Measurements from ENCODE around the gene ZSWIM1.

The ZSWIM1 gene

DNA sequence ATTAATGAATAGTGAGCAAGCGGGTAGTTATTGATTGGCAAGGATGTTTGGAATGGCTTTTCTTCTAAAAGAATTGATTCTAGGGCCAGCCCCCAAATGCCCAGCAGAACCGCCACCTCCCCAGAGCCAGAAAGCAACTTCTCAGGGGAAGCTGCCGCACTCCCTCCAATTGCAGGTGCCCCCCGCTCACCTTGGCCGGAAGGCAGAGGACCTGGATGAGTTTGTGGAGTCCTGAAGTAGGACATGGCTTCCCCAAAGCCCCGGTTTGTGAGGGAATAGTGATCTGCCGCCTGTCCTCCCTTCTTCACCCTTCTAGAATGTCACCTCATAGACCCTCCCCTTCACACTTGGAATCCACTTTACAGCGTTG, 6.3 kb downstream of the ZSWIM1 start, which contains the start of gene SPATA25:
SPATA25 (minus strand) TSS at position 277 of the 370 bp plus-strand sequence; CDS start at position 245, 32 bp downstream.
- no peak for DNase-seq (ENCODE audit: extremely low spot score)
- TF ChIP-seq SUZ12 (IDR thresholded peaks at IDR 0.05) (no peak), FOXA1 (IDR thresholded peaks at IDR 0.05) (no peak), FOXK2 (IDR thresholded peaks at IDR 0.05) (no peak), HDGF (IDR thresholded peaks at IDR 0.05; ENCODE audit: borderline replicate concordance) (no peak), L3MBTL2 (conservative IDR thresholded peaks at IDR 0.05) (no peak), FOXM1 (IDR thresholded peaks at IDR 0.05; ENCODE audit: borderline replicate concordance) (no peak), BHLHE40 (IDR thresholded peaks at IDR 0.05; ENCODE audit: borderline replicate concordance) (no peak), ARNT (IDR thresholded peaks at IDR 0.05) (no peak), NFRKB (IDR thresholded peaks at IDR 0.05) (no peak), LEF1 (IDR thresholded peaks at IDR 0.05; ENCODE audit: borderline replicate concordance) (no peak)
- TF ChIP-seq, protein P1, sequence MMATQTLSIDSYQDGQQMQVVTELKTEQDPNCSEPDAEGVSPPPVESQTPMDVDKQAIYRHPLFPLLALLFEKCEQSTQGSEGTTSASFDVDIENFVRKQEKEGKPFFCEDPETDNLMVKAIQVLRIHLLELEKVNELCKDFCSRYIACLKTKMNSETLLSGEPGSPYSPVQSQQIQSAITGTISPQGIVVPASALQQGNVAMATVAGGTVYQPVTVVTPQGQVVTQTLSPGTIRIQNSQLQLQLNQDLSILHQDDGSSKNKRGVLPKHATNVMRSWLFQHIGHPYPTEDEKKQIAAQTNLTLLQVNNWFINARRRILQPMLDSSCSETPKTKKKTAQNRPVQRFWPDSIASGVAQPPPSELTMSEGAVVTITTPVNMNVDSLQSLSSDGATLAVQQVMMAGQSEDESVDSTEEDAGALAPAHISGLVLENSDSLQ (IDR thresholded peaks at IDR 0.05), result no peak
- ChIA-PET CTCF (no interaction called here), POLR2A (no interaction called here)

DNA sequence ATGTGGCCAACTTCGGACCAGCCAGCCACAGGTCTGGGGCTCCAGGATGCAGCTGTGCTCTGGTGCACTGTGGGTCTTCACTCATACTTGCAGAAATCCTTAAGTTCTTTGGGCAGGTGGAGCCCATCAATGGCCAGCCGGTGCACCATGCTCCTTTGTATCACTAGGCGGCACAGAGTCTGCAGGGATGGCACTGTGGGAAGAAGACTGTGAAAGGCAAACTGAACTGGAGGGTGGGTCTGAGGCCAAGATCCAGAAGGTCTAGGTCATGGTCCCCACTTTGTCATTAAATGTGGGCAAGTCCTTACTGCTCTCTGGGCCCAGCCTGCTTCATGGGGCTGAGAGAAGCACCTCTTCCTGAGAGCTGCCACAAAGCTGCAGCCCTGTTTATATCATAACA, 7.7 kb downstream of the ZSWIM1 start:
- CTCF ChIA-PET, result no interaction called here
- TF ChIP-seq ELF4 (IDR thresholded peaks at IDR 0.05) (no peak), FOXA1 (IDR thresholded peaks at IDR 0.05) (no peak), FOXK2 (IDR thresholded peaks at IDR 0.05) (no peak), ZNF384 (IDR thresholded peaks at IDR 0.05) (no peak), BHLHE40 (IDR thresholded peaks at IDR 0.05; ENCODE audit: borderline replicate concordance) (no peak), LEF1 (IDR thresholded peaks at IDR 0.05; ENCODE audit: borderline replicate concordance) (no peak), SP1 (IDR thresholded peaks at IDR 0.05) (no peak), CTBP1 (IDR thresholded peaks at IDR 0.05; ENCODE audit: borderline replicate concordance) (no peak), ARNT (IDR thresholded peaks at IDR 0.05) (no peak)
- DNase-seq (ENCODE audit: extremely low spot score), result no peak
- POLR2A ChIA-PET, result interaction anchor here (1.0 to 5.6 kb wide), 2 partner anchors 7 to 46 kb away, joined by 3 to 30 read pairs; partner anchors contain the start of gene ZSWIM1

DNA sequence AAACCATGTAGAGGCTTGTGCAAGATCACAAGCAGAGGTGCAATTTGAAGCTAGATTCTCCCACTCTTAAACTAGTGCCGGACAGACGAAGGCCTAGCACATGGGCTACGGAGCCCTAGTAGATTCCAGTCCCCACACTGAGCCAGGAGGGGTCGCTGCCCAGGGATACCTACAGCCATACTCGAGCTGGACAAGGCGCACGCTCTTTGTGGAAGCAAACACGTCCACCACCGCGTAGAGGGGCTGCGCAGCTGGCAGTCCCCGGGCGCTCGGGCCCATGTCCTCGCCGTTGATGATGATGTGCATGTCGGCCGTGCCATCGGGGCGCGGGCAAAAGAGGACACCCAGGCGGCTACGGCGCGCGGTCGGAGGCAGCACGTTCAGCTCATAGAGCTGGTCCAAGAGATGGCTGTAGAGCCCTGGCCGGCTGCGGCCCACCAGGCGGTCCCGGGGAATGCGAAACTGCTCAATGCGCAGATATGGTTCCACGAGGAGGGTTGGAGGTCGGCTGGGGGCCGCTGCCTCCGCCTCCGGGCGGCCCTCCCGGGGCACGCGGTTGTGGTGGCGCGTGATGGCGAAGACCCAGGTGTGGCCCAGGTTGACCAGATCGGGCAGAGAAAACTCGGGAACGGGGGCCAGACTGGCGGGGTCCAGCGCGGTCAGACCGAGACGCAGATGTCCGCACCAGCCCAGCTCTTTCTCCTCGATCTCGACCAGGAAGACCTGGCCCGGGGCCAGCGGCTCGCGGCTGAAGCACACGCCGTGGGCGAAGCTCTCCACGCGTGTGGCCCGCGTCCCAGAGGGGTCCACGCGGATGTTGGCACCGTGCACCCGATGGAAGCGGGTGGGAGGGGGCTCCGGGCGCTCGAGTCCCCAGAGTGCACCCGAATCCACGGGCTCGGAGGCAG, 9.3 kb downstream of the ZSWIM1 start:
- no peak for DNase-seq (ENCODE audit: extremely low spot score)
- ChIA-PET POLR2A (interaction anchor here (0.7 to 5.6 kb wide), 4 partner anchors 8 to 57 kb away, joined by 3 to 30 read pairs (median 4); partner anchors contain the start of genes SNX21 and ZSWIM1), CTCF (interaction anchor here (0.5 kb wide), 1 partner anchor 38 kb away, joined by 4 read pairs; no protein-coding TSS in a partner anchor)
- TF ChIP-seq ELF4 (IDR thresholded peaks at IDR 0.05) (no peak), BHLHE40 (IDR thresholded peaks at IDR 0.05; ENCODE audit: borderline replicate concordance) (no peak), TARDBP (IDR thresholded peaks at IDR 0.05) (no peak), ZNF384 (IDR thresholded peaks at IDR 0.05) (no peak), CTBP1 (IDR thresholded peaks at IDR 0.05; ENCODE audit: borderline replicate concordance) (no peak), SUZ12 (IDR thresholded peaks at IDR 0.05) (no peak), NFRKB (IDR thresholded peaks at IDR 0.05) (no peak), L3MBTL2 (conservative IDR thresholded peaks at IDR 0.05) (no peak), ARNT (IDR thresholded peaks at IDR 0.05) (no peak), FOXM1 (IDR thresholded peaks at IDR 0.05; ENCODE audit: borderline replicate concordance) (no peak), FOXK2 (IDR thresholded peaks at IDR 0.05) (no peak), FOXA1 (IDR thresholded peaks at IDR 0.05) (no peak), SP1 (IDR thresholded peaks at IDR 0.05) (no peak), LEF1 (IDR thresholded peaks at IDR 0.05; ENCODE audit: borderline replicate concordance) (no peak), HDGF (IDR thresholded peaks at IDR 0.05; ENCODE audit: borderline replicate concordance) (no peak)
- TF ChIP-seq, protein P1 (IDR thresholded peaks at IDR 0.05), result no peak

DNA sequence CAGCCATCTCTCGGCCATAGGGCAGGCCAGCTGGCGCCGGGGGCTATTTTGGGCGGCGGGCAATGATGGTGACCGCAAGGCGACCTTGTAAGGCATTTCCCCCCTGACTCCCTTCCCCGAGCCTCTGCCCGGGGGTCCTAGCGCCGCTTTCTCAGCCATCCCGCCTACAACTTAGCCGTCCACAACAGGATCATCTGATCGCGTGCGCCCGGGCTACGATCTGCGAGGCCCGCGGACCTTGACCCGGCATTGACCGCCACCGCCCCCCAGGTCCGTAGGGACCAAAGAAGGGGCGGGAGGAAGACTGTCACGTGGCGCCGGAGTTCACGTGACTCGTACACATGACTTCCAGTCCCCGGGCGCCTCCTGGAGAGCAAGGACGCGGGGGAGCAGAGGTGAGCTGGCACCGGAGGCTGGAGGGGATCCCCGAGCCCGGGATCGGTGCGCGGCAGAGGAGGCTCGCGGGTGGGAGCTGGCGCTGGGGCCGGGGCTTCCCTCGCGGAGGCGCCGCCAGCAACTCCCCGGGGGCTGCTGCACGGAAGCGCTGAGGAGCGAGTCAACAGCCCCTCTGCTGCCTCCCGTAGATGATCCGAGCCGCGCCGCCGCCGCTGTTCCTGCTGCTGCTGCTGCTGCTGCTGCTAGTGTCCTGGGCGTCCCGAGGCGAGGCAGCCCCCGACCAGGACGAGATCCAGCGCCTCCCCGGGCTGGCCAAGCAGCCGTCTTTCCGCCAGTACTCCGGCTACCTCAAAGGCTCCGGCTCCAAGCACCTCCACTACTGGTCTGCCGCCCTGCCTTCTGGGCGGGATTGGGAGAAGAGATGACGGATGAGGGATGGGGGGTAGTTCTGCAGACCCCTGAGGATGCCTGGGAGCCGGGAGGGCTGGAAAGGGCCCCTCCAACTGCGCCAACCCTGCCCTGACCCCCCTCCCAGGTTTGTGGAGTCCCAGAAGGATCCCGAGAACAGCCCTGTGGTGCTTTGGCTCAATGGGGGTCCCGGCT, 10.3 kb downstream of the ZSWIM1 start, which contains the start of the genes CTSA and NEURL2:
CTSA (plus strand) TSS at position 351 of the 999 bp plus-strand sequence; CDS start at position 585, 234 bp downstream.
NEURL2 (minus strand) TSS at position 224 of the 999 bp plus-strand sequence; CDS start at position 7, 217 bp downstream.
- TF ChIP-seq NFRKB (IDR thresholded peaks at IDR 0.05) (0 out of 2 replicates have a peak, but pooled peaks have one; percentile 15), SUZ12 (IDR thresholded peaks at IDR 0.05) (no peak), ELF4 (IDR thresholded peaks at IDR 0.05) (peak; percentile 63), FOXM1 (IDR thresholded peaks at IDR 0.05; ENCODE audit: borderline replicate concordance) (peak; percentile 79; the same call in 1 of the 2 replicates), L3MBTL2 (conservative IDR thresholded peaks at IDR 0.05) (peak; percentile 92), ARNT (IDR thresholded peaks at IDR 0.05) (0 out of 2 replicates have a peak, but pooled peaks have one; percentile 33), ZNF384 (IDR thresholded peaks at IDR 0.05) (no peak)
- CTCF ChIA-PET, result no interaction called here
- POLR2A ChIA-PET, result interaction anchor here (0.6 to 5.6 kb wide), 5 partner anchors 9 to 58 kb away, joined by 3 to 30 read pairs (median 4); partner anchors contain the start of genes SNX21 and ZSWIM1
- peak; percentile 89 for DNase-seq (ENCODE audit: extremely low spot score)

DNA sequence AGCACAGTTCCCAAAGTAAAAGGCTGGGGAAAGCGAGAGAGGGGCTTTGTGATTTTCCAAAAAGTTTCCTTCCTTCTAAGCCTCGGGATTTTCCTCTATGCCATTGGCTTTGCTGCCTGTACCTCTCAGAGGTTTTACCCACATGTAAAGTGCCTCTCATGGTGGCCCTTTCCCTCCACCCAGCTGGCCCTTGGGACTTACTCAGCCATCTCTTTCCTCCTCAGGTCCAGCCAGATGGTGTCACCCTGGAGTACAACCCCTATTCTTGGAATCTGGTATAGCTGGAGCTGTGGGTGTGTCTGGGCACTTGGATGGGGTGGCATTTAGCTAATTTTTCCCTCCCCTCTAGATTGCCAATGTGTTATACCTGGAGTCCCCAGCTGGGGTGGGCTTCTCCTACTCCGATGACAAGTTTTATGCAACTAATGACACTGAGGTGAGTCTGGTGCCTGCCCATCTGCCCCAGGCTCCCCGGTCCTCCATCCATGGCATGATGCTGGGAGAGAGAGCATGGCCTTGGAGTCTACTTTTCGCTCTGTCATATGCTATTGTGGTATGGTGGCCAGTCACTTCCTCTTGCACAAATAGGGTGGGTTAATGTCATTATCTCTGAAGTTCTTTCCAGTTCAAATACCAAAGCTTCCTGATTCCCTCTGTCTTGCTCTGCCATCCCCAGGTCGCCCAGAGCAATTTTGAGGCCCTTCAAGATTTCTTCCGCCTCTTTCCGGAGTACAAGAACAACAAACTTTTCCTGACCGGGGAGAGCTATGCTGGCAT, 11.2 kb downstream of the ZSWIM1 start:
- CTCF ChIA-PET, result interaction anchor here (0.8 kb wide), 1 partner anchor 48 kb away, joined by 3 read pairs; no protein-coding TSS in a partner anchor
- POLR2A ChIA-PET, result interaction anchor here (0.7 to 5.6 kb wide), 3 partner anchors 10 to 77 kb away, joined by 3 to 30 read pairs (median 4); partner anchors contain the start of gene ZSWIM1
- DNase-seq (ENCODE audit: extremely low spot score), result peak; percentile 31
- TF ChIP-seq ELF4 (IDR thresholded peaks at IDR 0.05) (no peak), TARDBP (IDR thresholded peaks at IDR 0.05) (no peak), ARNT (IDR thresholded peaks at IDR 0.05) (no peak), SUZ12 (IDR thresholded peaks at IDR 0.05) (no peak), ZNF384 (IDR thresholded peaks at IDR 0.05) (no peak)
- TF ChIP-seq, protein P1 (IDR thresholded peaks at IDR 0.05), result no peak
